Panc1 (cell line): ENCODE measurements around the gene IQCH.

ENCODE experiments used
- CTCF ChIP-seq: fragments of 450-650 bp; IDR thresholded peaks from 2 replicates; pipeline ENCODE4 v1.5.1; 2017; ENCODE audit warnings: mild to moderate bottlenecking
- POLR2AphosphoS5 ChIP-seq: IDR thresholded peaks from 2 replicates; pipeline ENCODE4 v1.6.1; 2012; ENCODE audit warnings: mild to moderate bottlenecking, low read depth, low read length, moderate library complexity
- REST ChIP-seq, 2 experiments: IDR thresholded peaks; 2 replicates each; pipeline ENCODE4 v1.6.1; 2011 to 2012; ENCODE audit warnings: low read depth in 2 of 2, control low read depth in 1 of 2, low read length in 1 of 2, mild to moderate bottlenecking in 1 of 2, moderate library complexity in 1 of 2; ENCODE audit not compliant: insufficient read depth in 1 of 2
- SIN3A ChIP-seq: IDR thresholded peaks from 2 replicates; pipeline ENCODE4 v1.6.1; 2012; ENCODE audit warnings: low read depth, mild to moderate bottlenecking, low read length, moderate library complexity, borderline replicate concordance; ENCODE audit not compliant: insufficient read depth
- TCF7L2 ChIP-seq: IDR thresholded peaks from 2 replicates; pipeline ENCODE4 v1.6.1; 2011; ENCODE audit warnings: mild to moderate bottlenecking, low read depth, low read length, inconsistent platforms

GRCh38 chr15:67385971-67386370 is 131.4 kb downstream of the IQCH start:
- TF ChIP-seq CTCF (peak; percentile 23; the same call in 1 of the 2 replicates), TCF7L2 (no peak), REST (IDR thresholded peaks at IDR 0.05; ENCODE audit: insufficient read depth in 1 of 2, low read depth in 2 of 2, low read length in 1 of 2) (no peak), POLR2AphosphoS5 (no peak), SIN3A (no peak)
